Ovary (tissue), 9 donors: ENCODE results near the gene PSMG4. TPM values are rescaled to one million over a fixed set of nuclear protein-coding genes. Genes with fewer than 3 reads are reported as not detected.

Experiments
- DNase-seq, 5 donors: peaks; one replicate each; pipeline ENCODE4 v3.0.0-alpha.2; 2019 to 2020
- H3K27ac ChIP-seq, 2 donors: fragments of 200-600 bp; one replicate each; pipeline versions ENCODE4 v1.5.1 to v1.8.0; 2019 to 2022
- H3K27me3 ChIP-seq: fragments of 200-600 bp; one replicate; pipeline ENCODE4 v1.8.0; 2022
- H3K36me3 ChIP-seq: fragments of 200-600 bp; sonication (generic); one replicate; pipeline ENCODE4 v1.5.1; 2019
- H3K4me1 ChIP-seq: one replicate; pipeline ENCODE4 v1.8.1; 2013; ENCODE audit warnings: mild to moderate bottlenecking, moderate library complexity; ENCODE audit not compliant: insufficient read depth
- H3K4me3 ChIP-seq: fragments of 200-600 bp; sonication (generic); one replicate; pipeline ENCODE4 v1.5.1; 2017
- H3K9me3 ChIP-seq, 2 donors: fragments of 200-600 bp in 1 of 2; sonication (generic) in 1 of 2; one replicate each; pipeline versions ENCODE4 v1.5.1 to v1.8.1; 2013 to 2019; ENCODE audit warnings: mild to moderate bottlenecking in 1 of 2, moderate library complexity in 1 of 2
- CTCF ChIP-seq, 3 donors: fragments of 450-650 bp in 2 of 3; fragments of 200-600 bp in 1 of 3; IDR thresholded peaks; one replicate each; pipeline versions ENCODE4 v1.5.1 to v1.8.0; 2016 to 2022; ENCODE audit warnings: antibody characterized with exemption in 3 of 3, mild to moderate bottlenecking in 1 of 3
- EP300 ChIP-seq: sonication (generic); formaldehyde crosslinking; IDR thresholded peaks from one replicate; pipeline ENCODE4 v1.6.1; 2017; ENCODE audit warnings: antibody characterized with exemption
- POLR2A ChIP-seq: fragments of 450-650 bp; IDR thresholded peaks from one replicate; pipeline ENCODE4 v1.6.1; 2017; ENCODE audit warnings: antibody characterized with exemption, mild to moderate bottlenecking, moderate library complexity
- WGBS, 3 donors: extraction: QIAGEN DNeasy Blood & Tissue Kit in 1 of 3; methylation state at CpG; one replicate each; pipeline versions ENCODE4 v1.1.5 to v1.1.7; 2013 to 2017; 5-methylcytosine and 5-hydroxymethylcytosine counted together
- intact Hi-C, 4 donors: fragments of 100-400 bp; cut with DNase I; formaldehyde crosslinking; loops; one replicate each; pipeline versions ENCODE4 v1.11.0 to v1.15.1; 2022 to 2023
- polyA plus RNA-seq, 2 donors: library from polyadenylated mRNA; stranded (reverse); fragments of 200-250 nt in 1 of 2; fragments of 350-450 nt in 1 of 2; fragmentation: Illumina TruSeq in 1 of 2; extraction: RNeasy Lipid Tissue Mini Kit (QIAGEN cat#74804) in 1 of 2; gene quantifications; one replicate each; pipeline ENCODE4 v1.2.3, GENCODE V29; 2013 to 2014
- total RNA-seq, 7 donors: library from RNA; depleted of rRNA in 2 of 7; stranded (reverse); fragments of >200 nt in 2 of 7; fragmentation: NEBNext Ultra II Directional in 3 of 7; extraction: Animal tissue kit (Norgen Biotek cat#: 25700) in 3 of 7; gene quantifications; one replicate each; pipeline versions ENCODE4 v1.1.0 to v1.2.4, GENCODE V29; 2016 to 2023
- donor health status: DM: no; HTN: no; CAD: no; lungs with moderate emphysema.
- donor health status: DM: no; HTN: no; CAD: no.
- donor health status: Bipolar disorder and iron deficiency.
- donor health status: DM: yes; HTN: yes; CAD: no.
- donor health status: DM: no; HTN: no; CAD: no.
- donor health status: DM: yes; HTN: yes; CAD: no.

PSMG4 gene
- total and polyA plus RNA-seq, 9 donors = 8.5 to 34.8 (median 22.7) TPM

- WGBS, 3 donors = 17 to 51% (median 28%) methylated on average over 27 of the region's 27 CpGs
- H3K36me3 ChIP-seq = no peaks in the 10 kb centered on the region
- peak; percentile 73 to 89 (median 87) for DNase-seq
- H3K4me1 ChIP-seq = no peaks in the 10 kb centered on the region
- intact Hi-C loops = no loop called here
- H3K4me3 ChIP-seq = no peak overlapping the region
- H3K9me3 ChIP-seq = no peaks in the 10 kb centered on the region
- H3K27me3 ChIP-seq = no peaks in the 10 kb centered on the region
- TF ChIP-seq CTCF (IDR thresholded peaks at IDR 0.05) (no peak), POLR2A (no peak), EP300 (no peak)
- peak overlapping the region in 1 of 2 donors; percentile 43 for H3K27ac ChIP-seq
Measured at GRCh38 chr6:3269281-3269975, 10.7 kb downstream of the PSMG4 start.

GRCh38 chr6:3270258-3270657, 11.5 kb downstream of the PSMG4 start:
- intact Hi-C loops = loop anchor here in 3 of 4 donors (10.0 kb wide), 2 partner anchors 185 to 725 kb away; partner anchors contain the start of gene SLC22A23 (in 1 of the 3)
- TF ChIP-seq POLR2A (no peak), EP300 (no peak), CTCF (IDR thresholded peaks at IDR 0.05) (no peak)
- H3K36me3 ChIP-seq = no peaks in the 10 kb centered on the region
- DNase-seq = peak in 1 of 5 donors; percentile 44
- no peaks in the 10 kb centered on the region for H3K27me3 ChIP-seq
- no peak overlapping the region for H3K4me3 ChIP-seq
- 84 to 87% (median 85%) methylated on average over 15 of the region's 15 CpGs for WGBS, 3 donors
- peak overlapping the region in 1 of 2 donors; percentile 43 for H3K27ac ChIP-seq
- H3K4me1 ChIP-seq = no peaks in the 10 kb centered on the region
- no peaks in the 10 kb centered on the region for H3K9me3 ChIP-seq

- no peaks in the 10 kb centered on the region for H3K27me3 ChIP-seq
- WGBS, 3 donors = 82 to 92% (median 91%) methylated on average over 13 of the region's 13 CpGs
- no peak overlapping the region for H3K4me3 ChIP-seq
- no peaks in the 10 kb centered on the region for H3K4me1 ChIP-seq
- no peak for DNase-seq
- no peak overlapping the region for H3K27ac ChIP-seq
- no peaks in the 10 kb centered on the region for H3K36me3 ChIP-seq
- no peaks in the 10 kb centered on the region for H3K9me3 ChIP-seq
- intact Hi-C loops = loop anchor here in 3 of 4 donors (10.0 kb wide), 2 partner anchors 183 to 723 kb away; partner anchors contain the start of gene SLC22A23 (in 1 of the 3)
- TF ChIP-seq CTCF (IDR thresholded peaks at IDR 0.05) (no peak), EP300 (no peak), POLR2A (no peak)
Measured at GRCh38 chr6:3271756-3272155, 13.0 kb downstream of the PSMG4 start.

- H3K27ac ChIP-seq = no peak overlapping the region
- H3K9me3 ChIP-seq = no peaks in the 10 kb centered on the region
- no peaks in the 10 kb centered on the region for H3K36me3 ChIP-seq
- no peak for DNase-seq
- H3K4me3 ChIP-seq = no peak overlapping the region
- no peaks in the 10 kb centered on the region for H3K27me3 ChIP-seq
- 91 to 94% (median 92%) methylated on average over 32 of the region's 32 CpGs for WGBS, 3 donors
- no peaks in the 10 kb centered on the region for H3K4me1 ChIP-seq
- TF ChIP-seq POLR2A = no peak
- TF ChIP-seq EP300 = no peak
- TF ChIP-seq CTCF (IDR thresholded peaks at IDR 0.05) = no peak
- intact Hi-C loops = loop anchor here in 3 of 4 donors (10.0 kb wide), 2 partner anchors 182 to 722 kb away; partner anchors contain the start of gene SLC22A23 (in 1 of the 3)
Measured at GRCh38 chr6:3272911-3273547, 14.3 kb downstream of the PSMG4 start.
